Measurements from ENCODE around the gene ZSWIM1. TPM values are rescaled to one million over a fixed set of nuclear protein-coding genes. Genes with fewer than 3 reads are reported as not detected.

ZSWIM1 gene
- total and polyA plus RNA-seq, 2 of the 13 experiments (the other 11 are each of a cell fraction or from before 2014, with no cell fraction given), result 9.5 to 11.7 TPM

- TF ChIP-seq ZNF543 (CRISPR knock-in tag; IDR thresholded peaks at IDR 0.05), result no peak; the same call in 1 of the 2 replicates
- no peak for TF ChIP-seq SRSF9 (IDR thresholded peaks at IDR 0.05; ENCODE audit: borderline replicate concordance, insufficient read depth, low read depth, low read length, poor library complexity, severe bottlenecking)
- TF ChIP-seq ZNF343 (CRISPR knock-in tag; IDR thresholded peaks at IDR 0.05), result no peak
- TF ChIP-seq KLF11 (CRISPR knock-in tag; IDR thresholded peaks at IDR 0.05), result peak; percentile 96; the same call in 1 of the 2 replicates
- TF ChIP-seq BRF2 (CRISPR knock-in tag; IDR thresholded peaks at IDR 0.05), result no peak
- TF ChIP-seq CHD2 (IDR thresholded peaks at IDR 0.05; ENCODE audit: low read depth, low read length), result peak; percentile 84
- no peak for TF ChIP-seq RBAK (CRISPR knock-in tag; IDR thresholded peaks at IDR 0.05)
- TF ChIP-seq HNF4G (IDR thresholded peaks at IDR 0.05; ENCODE audit: borderline replicate concordance, low read depth, low read length), result peak; percentile 63
- peak; percentile 78 for TF ChIP-seq HNF4G (CRISPR knock-in tag; IDR thresholded peaks at IDR 0.05; ENCODE audit: borderline replicate concordance, low read depth)
- TF ChIP-seq FOXA1 (IDR thresholded peaks at IDR 0.05), result no peak
- no peak for TF ChIP-seq FOXA1 (CRISPR knock-in tag; IDR thresholded peaks at IDR 0.05)
- no peak; the same call in 1 of the 2 replicates for TF ChIP-seq ZMYM3 (CRISPR knock-in tag; IDR thresholded peaks at IDR 0.05)
- peak; percentile 70; the same call in 1 of the 2 replicates for TF ChIP-seq ZNF549 (CRISPR knock-in tag; IDR thresholded peaks at IDR 0.05)
- TF ChIP-seq ATF3 (CRISPR knock-in tag; IDR thresholded peaks at IDR 0.05), result no peak; the same call in 1 of the 2 replicates
- no peak; the same call in 1 of the 2 replicates for TF ChIP-seq MAZ (IDR thresholded peaks at IDR 0.05; ENCODE audit: borderline replicate concordance, low read depth, low read length)
- peak; percentile 71; the same call in 1 of the 2 replicates for TF ChIP-seq MAZ (CRISPR knock-in tag; IDR thresholded peaks at IDR 0.05; ENCODE audit: low read depth)
- no peak for TF ChIP-seq DZIP1 (CRISPR knock-in tag; IDR thresholded peaks at IDR 0.05)
- TF ChIP-seq NBN (conservative IDR thresholded peaks at IDR 0.05), result no peak
- no peak for TF ChIP-seq U2AF1 (optimal IDR thresholded peaks at IDR 0.05; ENCODE audit: low read depth, low read length)
- peak; percentile 65; the same call in 1 of the 2 replicates for TF ChIP-seq SRF (IDR thresholded peaks at IDR 0.05; ENCODE audit: low read depth, low read length)
These were observed 23.7 kb upstream of the ZSWIM1 start, which contains the start of the genes ACOT8 and ZSWIM3 (continued) for GRCh38 chr20:45857114-45857881.
